Osteocyte (in vitro differentiated cells): ENCODE data around the gene PPP2R5C. TPM values are rescaled to one million over a fixed set of nuclear protein-coding genes. Genes with fewer than 3 reads are reported as not detected.

Experiments used
- DNase-seq: peaks from one replicate; pipeline ENCODE4 v3.0.0; 2021; ENCODE audit warnings: mixed read lengths; ENCODE audit not compliant: unreplicated experiment; ENCODE audit errors: extremely low spot score
- H3K27ac Mint-ChIP-seq: one replicate; pipeline ENCODE4 v1.8.0; 2021; ENCODE audit warnings: mild to moderate bottlenecking, mixed read lengths; ENCODE audit not compliant: unreplicated experiment
- H3K27me3 Mint-ChIP-seq: one replicate; pipeline ENCODE4 v1.8.0; 2021; ENCODE audit warnings: mixed read lengths; ENCODE audit not compliant: unreplicated experiment
- H3K36me3 Mint-ChIP-seq: one replicate; pipeline ENCODE4 v1.8.0; 2021; ENCODE audit warnings: mixed read lengths; ENCODE audit not compliant: unreplicated experiment
- H3K4me1 Mint-ChIP-seq: one replicate; pipeline ENCODE4 v1.8.0; 2021; ENCODE audit warnings: mixed read lengths; ENCODE audit not compliant: unreplicated experiment
- H3K4me3 Mint-ChIP-seq: one replicate; pipeline ENCODE4 v1.8.0; 2021; ENCODE audit warnings: mild to moderate bottlenecking, moderate library complexity, mixed read lengths; ENCODE audit not compliant: unreplicated experiment
- H3K9me3 Mint-ChIP-seq: one replicate; pipeline ENCODE4 v1.8.0; 2021; ENCODE audit warnings: mixed read lengths; ENCODE audit not compliant: unreplicated experiment
- CTCF ChIP-seq: fragments of 200-600 bp; sonication (generic); IDR thresholded peaks from 2 replicates; pipeline ENCODE4 v1.5.0; 2021; ENCODE audit warnings: antibody characterized with exemption, mild to moderate bottlenecking, moderate library complexity
- total RNA-seq: library from RNA; stranded (reverse); gene quantifications from 2 replicates; pipeline ENCODE4 v1.2.1, GENCODE V29; 2021

Gene PPP2R5C
- total RNA-seq, 1 donor from 2014 or later: 116 TPM

DNA sequence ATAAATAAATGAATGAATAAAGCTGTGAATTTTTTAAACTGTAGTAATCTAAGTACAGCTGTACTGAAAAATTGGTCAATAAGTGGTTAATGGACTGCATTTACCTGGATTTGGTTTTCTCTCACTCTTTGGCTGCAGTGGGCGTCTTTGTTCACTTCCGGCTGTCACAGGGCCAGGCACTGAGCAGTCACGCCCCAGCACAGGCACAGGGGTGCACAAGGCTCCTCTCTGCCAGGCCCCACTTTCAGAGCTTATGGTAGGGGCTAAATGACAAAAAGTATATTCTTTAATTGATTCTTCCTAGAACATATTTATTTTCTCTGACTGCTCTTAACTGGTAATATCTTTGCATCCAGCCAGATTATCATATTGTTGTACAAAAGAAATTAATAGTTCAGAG, 132.2 kb downstream of the PPP2R5C start:
- H3K9me3 Mint-ChIP-seq: no peaks in the 10 kb centered on the region
- peaks cover 32% of the 10 kb centered on the region for H3K36me3 Mint-ChIP-seq
- no peaks in the 10 kb centered on the region for H3K27me3 Mint-ChIP-seq
- DNase-seq: peak; percentile 38
- H3K27ac Mint-ChIP-seq: no peak overlapping the region
- H3K4me1 Mint-ChIP-seq: no peaks in the 10 kb centered on the region
- no peak for TF ChIP-seq CTCF
- no peak overlapping the region for H3K4me3 Mint-ChIP-seq

DNA sequence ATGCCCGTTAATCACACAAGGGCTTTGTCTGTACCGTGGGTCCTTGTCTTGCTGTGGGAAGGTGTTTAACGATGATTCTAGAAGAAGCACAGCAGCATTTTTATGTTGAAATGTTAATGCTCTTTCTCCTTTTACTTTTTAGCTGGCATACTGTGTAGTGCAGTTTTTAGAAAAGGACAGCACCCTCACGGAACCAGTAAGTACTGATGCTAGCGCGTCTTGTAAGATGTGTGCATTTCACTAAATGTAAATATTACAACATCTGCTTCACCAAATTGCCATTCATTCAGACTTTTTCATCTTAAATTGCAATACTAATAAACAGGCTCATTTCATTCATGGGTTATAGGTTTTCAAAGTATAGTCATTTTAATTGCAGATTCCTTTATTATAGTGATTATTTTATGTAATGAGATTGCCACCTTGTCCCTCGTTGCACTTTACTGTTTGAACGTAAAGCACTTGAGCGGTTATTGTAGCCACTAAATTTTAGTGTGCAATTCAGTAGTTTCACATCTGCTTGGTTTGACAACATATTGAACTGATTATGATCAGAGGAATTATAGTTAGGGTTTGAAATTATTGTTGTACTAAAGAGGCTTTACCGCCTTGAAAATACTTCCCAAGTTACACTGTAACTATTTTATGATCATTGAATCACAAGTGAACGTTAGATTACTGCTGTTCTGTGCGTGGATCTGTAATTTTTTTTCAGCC, 133.0 kb downstream of the PPP2R5C start:
- H3K4me1 Mint-ChIP-seq: no peaks in the 10 kb centered on the region
- TF ChIP-seq CTCF: no peak
- H3K27ac Mint-ChIP-seq: no peak overlapping the region
- peak; percentile 13 for DNase-seq
- H3K36me3 Mint-ChIP-seq: peaks cover 37% of the 10 kb centered on the region
- H3K4me3 Mint-ChIP-seq: no peak overlapping the region
- no peaks in the 10 kb centered on the region for H3K9me3 Mint-ChIP-seq
- no peaks in the 10 kb centered on the region for H3K27me3 Mint-ChIP-seq

GRCh38 chr14:101895256-101895655, 133.7 kb downstream of the PPP2R5C start:
- no peak overlapping the region for H3K4me3 Mint-ChIP-seq
- no peak overlapping the region for H3K27ac Mint-ChIP-seq
- no peak for DNase-seq
- no peaks in the 10 kb centered on the region for H3K27me3 Mint-ChIP-seq
- H3K9me3 Mint-ChIP-seq: no peaks in the 10 kb centered on the region
- H3K36me3 Mint-ChIP-seq: peaks cover 44% of the 10 kb centered on the region
- H3K4me1 Mint-ChIP-seq: no peaks in the 10 kb centered on the region
- no peak for TF ChIP-seq CTCF

DNA sequence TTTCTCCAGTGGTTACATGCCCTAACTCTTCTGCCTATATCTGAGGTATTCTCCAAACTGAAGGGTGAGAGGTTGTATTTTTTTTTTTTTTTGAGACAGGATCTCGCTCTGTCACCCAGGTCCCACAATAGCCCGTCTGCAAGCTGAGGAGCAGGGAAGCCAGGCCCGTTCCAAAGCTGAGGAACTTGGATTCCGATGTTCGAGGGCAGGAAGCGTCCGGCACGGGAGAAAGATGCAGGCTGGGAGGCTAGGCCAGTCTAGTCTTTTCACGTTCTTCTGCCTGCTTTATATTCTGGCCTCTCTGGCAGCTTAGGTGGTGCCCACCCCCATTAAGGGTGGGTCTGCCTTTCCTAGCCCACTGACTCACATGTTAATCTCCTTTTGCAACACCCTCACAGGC, 135.8 kb downstream of the PPP2R5C start:
- TF ChIP-seq CTCF: no peak
- H3K4me1 Mint-ChIP-seq: no peaks in the 10 kb centered on the region
- no peaks in the 10 kb centered on the region for H3K9me3 Mint-ChIP-seq
- no peak overlapping the region for H3K27ac Mint-ChIP-seq
- H3K27me3 Mint-ChIP-seq: no peaks in the 10 kb centered on the region
- DNase-seq: peak; percentile 64
- H3K4me3 Mint-ChIP-seq: no peak overlapping the region
- peaks cover 53% of the 10 kb centered on the region for H3K36me3 Mint-ChIP-seq

GRCh38 chr14:101898416-101898815, 136.9 kb downstream of the PPP2R5C start:
- peaks cover 58% of the 10 kb centered on the region for H3K36me3 Mint-ChIP-seq
- no peaks in the 10 kb centered on the region for H3K9me3 Mint-ChIP-seq
- no peak overlapping the region for H3K27ac Mint-ChIP-seq
- TF ChIP-seq CTCF: no peak
- no peaks in the 10 kb centered on the region for H3K4me1 Mint-ChIP-seq
- no peaks in the 10 kb centered on the region for H3K27me3 Mint-ChIP-seq
- H3K4me3 Mint-ChIP-seq: no peak overlapping the region
- DNase-seq: no peak
